HepG2 (cell line): ENCODE data around the gene ZBTB34. TPM values are rescaled to one million over a fixed set of nuclear protein-coding genes. Genes with fewer than 3 reads are reported as not detected.

Experiments used
- ATAC-seq: fragments of 200-7000 bp; cut with Tn5 transposase; 3 replicates; pipeline ENCODE4 v1.9.1; 2020; ENCODE audit warnings: mild to moderate bottlenecking, moderate library complexity
- BruUV-seq: library from RNA; stranded (reverse); fragments of 400-500 nt; replicated peaks from 2 replicates; lab custom pipeline; 2021; lab: Mats Ljungman, UMichigan
- CTCF ChIA-PET: fragments of 300-600 bp; formaldehyde crosslinking; extraction: SDS; loops from one replicate; lab custom pipeline; 2021; ENCODE audit warnings: low total read pairs, inconsistent platforms, low intra/inter-chr PET ratio; lab: Yijun Ruan, JAX
- POLR2A ChIA-PET: fragments of 350-600 bp; sonication (Branson Sonifier 250); formaldehyde crosslinking; loops from one replicate; lab custom pipeline; 2020; ENCODE audit warnings: antibody characterized with exemption, inconsistent platforms; lab: Yijun Ruan, JAX
- DNase-seq: peaks from one replicate; pipeline ENCODE4 v3.0.0-alpha.2; 2015; ENCODE audit warnings: low spot score
- FAIRE-seq: peaks from 3 replicates; lab custom pipeline; 2011; peaks lifted over from hg19 to GRCh38; lab: Jason Lieb, UNC
- H2AFZ ChIP-seq: one replicate; pipeline ENCODE4 v1.6.1; 2011; ENCODE audit warnings: low read length, inconsistent platforms
- H3K27ac ChIP-seq: fragments of 300-600 bp; 3 replicates; pipeline ENCODE4 v1.8.0; 2011; ENCODE audit warnings: mixed run types, mild to moderate bottlenecking, mixed read lengths, low read length, inconsistent platforms; ENCODE audit not compliant: insufficient read depth; ENCODE audit errors: extremely low read length
- H3K27me3 ChIP-seq, 2 experiments: fragments of 200-600 bp in 1 of 2; 2 replicates in 1 of 2; 3 replicates in 1 of 2; pipeline versions ENCODE4 v1.6.0 to v1.8.0; 2011; ENCODE audit warnings: low read length in 2 of 2, mild to moderate bottlenecking in 2 of 2, moderate library complexity in 2 of 2, inconsistent platforms in 1 of 2; ENCODE audit not compliant: insufficient read depth in 2 of 2, control insufficient read depth in 1 of 2
- H3K36me3 ChIP-seq, 2 experiments: fragments of 200-600 bp in 1 of 2; replicated peaks in 1 of 2; 2 replicates in 1 of 2; 3 replicates in 1 of 2; pipeline versions ENCODE4 v1.5.1 to v1.8.0; 2011; ENCODE audit warnings: low read length in 2 of 2, inconsistent platforms in 1 of 2; ENCODE audit not compliant: insufficient read depth in 2 of 2, control insufficient read depth in 1 of 2
- H3K4me1 ChIP-seq: 2 replicates; pipeline ENCODE4 v1.5.1; 2012; ENCODE audit warnings: low read length, inconsistent platforms; ENCODE audit not compliant: insufficient read depth
- H3K4me2 ChIP-seq: 2 replicates; pipeline ENCODE4 v1.6.0; 2011; ENCODE audit warnings: low read depth, low read length, inconsistent platforms
- H3K4me3 ChIP-seq, 3 experiments: fragments of 200-600 bp in 1 of 3; sonication (generic), shearing (Covaris generic) in 1 of 3; replicated peaks in 1 of 3; 2 replicates each; pipeline ENCODE4 v1.5.1; 2011 to 2016; ENCODE audit warnings: low read length in 3 of 3, inconsistent platforms in 2 of 3, low read depth in 2 of 3, mild to moderate bottlenecking in 2 of 3, control low read depth in 1 of 3, mixed read lengths in 1 of 3; ENCODE audit not compliant: insufficient read depth in 1 of 3
- H3K79me2 ChIP-seq: one replicate; pipeline ENCODE4 v1.6.1; 2011; ENCODE audit warnings: low read length, inconsistent platforms; ENCODE audit not compliant: insufficient read depth
- H3K9ac ChIP-seq: 2 replicates; pipeline ENCODE4 v1.6.0; 2011; ENCODE audit warnings: mild to moderate bottlenecking, low read depth, low read length, inconsistent platforms; ENCODE audit not compliant: insufficient read depth
- H3K9me3 ChIP-seq: 2 replicates; pipeline ENCODE4 v1.5.1; 2012; ENCODE audit warnings: mild to moderate bottlenecking, low read length
- H4K20me1 ChIP-seq: 2 replicates; pipeline ENCODE4 v1.6.0; 2011; ENCODE audit warnings: inconsistent platforms, mild to moderate bottlenecking, low read length, moderate library complexity; ENCODE audit not compliant: insufficient read depth
- ARHGAP35 ChIP-seq: sonication (generic); formaldehyde crosslinking; IDR thresholded peaks from 2 replicates; pipeline ENCODE4 v1.9.0; 2022; ENCODE audit warnings: mild to moderate bottlenecking, inconsistent platforms, moderate library complexity, missing genetic modification reagents, borderline replicate concordance
- BRCA1 ChIP-seq: sonication (generic); formaldehyde crosslinking; IDR thresholded peaks from 2 replicates; pipeline ENCODE4 v1.4.0; 2020; ENCODE audit warnings: missing genetic modification reagents
- CBX5 ChIP-seq: sonication (generic); formaldehyde crosslinking; IDR thresholded peaks from 2 replicates; pipeline ENCODE4 v1.4.0; 2020; ENCODE audit warnings: missing genetic modification reagents, borderline replicate concordance
- GPBP1L1 ChIP-seq: sonication (generic); formaldehyde crosslinking; IDR thresholded peaks from 2 replicates; pipeline ENCODE4 v1.5.0; 2020; ENCODE audit warnings: mild to moderate bottlenecking, missing genetic modification reagents
- MTERF4 ChIP-seq: sonication (generic); formaldehyde crosslinking; IDR thresholded peaks from 2 replicates; pipeline ENCODE4 v1.8.0; 2023; ENCODE audit warnings: mild to moderate bottlenecking, missing genetic modification reagents
- ONECUT2 ChIP-seq: sonication (generic); formaldehyde crosslinking; IDR thresholded peaks from 2 replicates; pipeline ENCODE4 v1.4.0; 2020; ENCODE audit warnings: missing genetic modification reagents
- RERE ChIP-seq: IDR thresholded peaks from 2 replicates; pipeline ENCODE4 v1.6.1; 2016; ENCODE audit warnings: low read depth, missing genetic modification reagents, missing compliant biosample characterization
- SMARCE1 ChIP-seq: fragments of 450-650 bp; IDR thresholded peaks from 2 replicates; pipeline ENCODE4 v1.6.1; 2017; ENCODE audit warnings: borderline replicate concordance
- SRSF1 ChIP-seq: fragments of 200-400 bp; formaldehyde crosslinking; optimal IDR thresholded peaks from 2 replicates; pipeline ENCODE3; 2017; ENCODE audit warnings: mild to moderate bottlenecking, low read depth, low read length, moderate library complexity
- SSRP1 ChIP-seq: IDR thresholded peaks from 2 replicates; pipeline ENCODE4 v1.6.1; 2016; ENCODE audit warnings: control low read depth
- ZFP1 ChIP-seq: IDR thresholded peaks from 2 replicates; pipeline ENCODE4 v1.6.1; 2016
- ZNF570 ChIP-seq: sonication (generic); formaldehyde crosslinking; IDR thresholded peaks from 2 replicates; pipeline ENCODE4 v1.4.0; 2020; ENCODE audit warnings: mild to moderate bottlenecking, missing genetic modification reagents, borderline replicate concordance
- WGBS: methylation state at CpG from one replicate; pipeline ENCODE4 v1.1.6; 2017; ENCODE audit warnings: low lambda C conversion rate; 5-methylcytosine and 5-hydroxymethylcytosine counted together
- in situ Hi-C: cut with HindIII; loops from 2 replicates; pipeline ENCODE4 v1.10.0; 2017; ENCODE audit warnings: low pct_unique_long_range_greater_than_20kb; ENCODE audit not compliant: extremely low pct_ligation_motif_present
- intact Hi-C: fragments of 100-400 bp; cut with micrococcal nuclease; formaldehyde crosslinking; loops from one replicate; pipeline ENCODE4 v1.10.0; 2022; ENCODE audit not compliant: unreplicated experiment
- polyA plus RNA-seq, 8 experiments: library from polyadenylated mRNA; depleted of rRNA in 3 of 8; stranded (reverse) in 7 of 8; unstranded in 1 of 8; fragments of >200 nt; fragmentation: Illumina TruSeq in 4 of 8; extraction: Trizol in 4 of 8; gene quantifications; 2 replicates each; pipeline versions ENCODE4 v1.2.1 to v1.2.3, GENCODE V29; 2011 to 2016; ENCODE audit warnings: low read depth in 4 of 8, missing spikeins in 1 of 8, mixed read lengths in 1 of 8; ENCODE audit not compliant: insufficient read depth in 1 of 8
- total RNA-seq, 5 experiments: library from RNA; depleted of rRNA; stranded (reverse); fragments of >200 nt; fragmentation: Illumina TruSeq; extraction: Trizol; gene quantifications; 2 replicates each; pipeline ENCODE4 v1.2.3, GENCODE V29; 2016; ENCODE audit warnings: low read depth in 1 of 5
- TF ChIP-seq, protein P1 (sequence below): IDR thresholded peaks from 2 replicates; pipeline ENCODE4 v1.6.1; 2016; ENCODE audit warnings: missing genetic modification reagents, missing compliant biosample characterization
- TF ChIP-seq, protein P2 (sequence below): sonication (generic); formaldehyde crosslinking; IDR thresholded peaks from 2 replicates; pipeline ENCODE4 v1.9.0; 2021; ENCODE audit warnings: missing genetic modification reagents, mild to moderate bottlenecking, borderline replicate concordance

The ZBTB34 gene
- total and polyA plus RNA-seq, 2 of the 13 experiments (the other 11 are each of a cell fraction or from before 2014, with no cell fraction given), result 5.9 to 8.7 TPM

- TF ChIP-seq, protein P1, sequence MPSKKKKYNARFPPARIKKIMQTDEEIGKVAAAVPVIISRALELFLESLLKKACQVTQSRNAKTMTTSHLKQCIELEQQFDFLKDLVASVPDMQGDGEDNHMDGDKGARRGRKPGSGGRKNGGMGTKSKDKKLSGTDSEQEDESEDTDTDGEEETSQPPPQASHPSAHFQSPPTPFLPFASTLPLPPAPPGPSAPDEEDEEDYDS (CRISPR knock-in tag), result no peak
- TF ChIP-seq, protein P2, sequence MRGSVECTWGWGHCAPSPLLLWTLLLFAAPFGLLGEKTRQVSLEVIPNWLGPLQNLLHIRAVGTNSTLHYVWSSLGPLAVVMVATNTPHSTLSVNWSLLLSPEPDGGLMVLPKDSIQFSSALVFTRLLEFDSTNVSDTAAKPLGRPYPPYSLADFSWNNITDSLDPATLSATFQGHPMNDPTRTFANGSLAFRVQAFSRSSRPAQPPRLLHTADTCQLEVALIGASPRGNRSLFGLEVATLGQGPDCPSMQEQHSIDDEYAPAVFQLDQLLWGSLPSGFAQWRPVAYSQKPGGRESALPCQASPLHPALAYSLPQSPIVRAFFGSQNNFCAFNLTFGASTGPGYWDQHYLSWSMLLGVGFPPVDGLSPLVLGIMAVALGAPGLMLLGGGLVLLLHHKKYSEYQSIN (CRISPR knock-in tag), result no peak
- TF ChIP-seq BRCA1 (CRISPR knock-in tag), result no peak
- no peak for TF ChIP-seq ZNF570 (CRISPR knock-in tag)
Observed at GRCh38 chr9:126818482-126818881, 42.0 kb upstream of the ZBTB34 start (continued).

DNA sequence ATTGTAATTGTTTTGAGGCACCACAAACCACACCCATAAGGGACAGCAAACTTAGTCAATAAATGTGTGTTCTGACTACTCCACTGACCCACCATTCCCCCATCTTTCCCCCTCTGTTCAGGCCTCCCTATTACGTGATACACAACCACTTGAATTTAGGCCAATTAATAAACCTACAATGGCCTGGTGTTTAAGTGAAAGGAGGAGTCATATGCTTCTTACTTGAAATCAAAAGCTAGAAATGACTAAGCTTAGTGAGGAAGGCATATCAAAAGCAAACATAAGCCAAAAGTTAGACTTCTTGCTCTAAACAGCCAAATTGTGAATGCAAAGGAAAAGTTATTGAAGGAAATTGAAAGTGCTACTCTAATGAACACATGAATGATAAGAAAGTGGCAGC lies 41.0 kb upstream of the ZBTB34 start:
- Histone ChIP-seq H3K4me1 (peaks cover 12% of the 10 kb centered on the region), H3K27me3 (no peaks in the 10 kb centered on the region), H3K27ac (no peak overlapping the region), H3K79me2 (peaks cover 56% of the 10 kb centered on the region), H2AFZ (no peak overlapping the region), H3K4me2 (no peak overlapping the region), H4K20me1 (no peaks in the 10 kb centered on the region; the same call in 1 of the 2 replicates), H3K4me3 (no peak overlapping the region), H3K36me3 (peaks cover 1 to 26% of the 10 kb centered on the region in 2 experiments; a peak in 4 of 5 replicates), H3K9ac (no peak overlapping the region), H3K9me3 (peaks cover 27% of the 10 kb centered on the region)
- 100% methylated on average over 1 of the region's 1 CpG for WGBS
- ChIA-PET POLR2A (no interaction called here), CTCF (no interaction called here)
- intact Hi-C loops, result no loop called here
- BruUV-seq, result no TSS peak
- in situ Hi-C loops, result no loop called here
- FAIRE-seq (no peak), DNase-seq (no peak), ATAC-seq (no peak)
- TF ChIP-seq SMARCE1 (no peak), ARHGAP35 (CRISPR knock-in tag) (no peak), RERE (CRISPR knock-in tag) (no peak), SRSF1 (no peak), SSRP1 (CRISPR knock-in tag) (no peak), GPBP1L1 (CRISPR knock-in tag) (no peak), ZFP1 (CRISPR knock-in tag) (no peak), MTERF4 (CRISPR knock-in tag) (no peak), CBX5 (no peak), ONECUT2 (CRISPR knock-in tag) (no peak)
